Esophagus (tissue), 2 donors: Measurements from ENCODE around the gene RPS2. TPM values are rescaled to one million over a fixed set of nuclear protein-coding genes. Genes with fewer than 3 reads are reported as not detected.

Experiments
- H3K27ac ChIP-seq, 2 donors: one replicate each; pipeline ENCODE4 v1.5.1; 2013; ENCODE audit warnings: low read depth in 2 of 2, mild to moderate bottlenecking in 2 of 2, inconsistent platforms in 1 of 2, low read length in 1 of 2, moderate library complexity in 1 of 2
- H3K27me3 ChIP-seq, 2 donors: one replicate each; pipeline ENCODE4 v1.6.1; 2013; ENCODE audit warnings: low read length in 2 of 2, control low read depth in 1 of 2, mild to moderate bottlenecking in 1 of 2; ENCODE audit not compliant: insufficient read depth in 2 of 2, control insufficient read depth in 1 of 2
- H3K36me3 ChIP-seq, 2 donors: one replicate each; pipeline ENCODE4 v1.6.1; 2013; ENCODE audit warnings: low read length in 1 of 2; ENCODE audit not compliant: control insufficient read depth in 2 of 2, insufficient read depth in 2 of 2
- H3K4me1 ChIP-seq, 2 donors: one replicate each; pipeline ENCODE4 v1.6.1; 2013; ENCODE audit warnings: low read length in 1 of 2; ENCODE audit not compliant: control insufficient read depth in 2 of 2, insufficient read depth in 2 of 2
- H3K4me3 ChIP-seq, 2 donors: one replicate each; pipeline ENCODE4 v1.5.1; 2013; ENCODE audit warnings: low read length in 2 of 2, mild to moderate bottlenecking in 2 of 2, low read depth in 1 of 2, moderate library complexity in 1 of 2
- H3K9me3 ChIP-seq, 2 donors: one replicate each; pipeline ENCODE4 v1.6.1; 2013; ENCODE audit warnings: mild to moderate bottlenecking in 2 of 2, low read depth in 1 of 2, low read length in 1 of 2, moderate library complexity in 1 of 2; ENCODE audit not compliant: control insufficient read depth in 2 of 2, insufficient read depth in 1 of 2
- WGBS, 2 donors: extraction: QIAGEN DNeasy Blood & Tissue Kit; methylation state at CpG; one replicate each; pipeline ENCODE4 v1.1.7; 2013; 5-methylcytosine and 5-hydroxymethylcytosine counted together
- polyA plus RNA-seq, 2 donors: library from polyadenylated mRNA; stranded (reverse); fragments of 200-250 nt; gene quantifications; one replicate each; pipeline ENCODE4 v1.2.3, GENCODE V29; 2013
- donor health status: healthy with polysubstance abuse.
- donor health status: Bipolar disorder and iron deficiency.

The RPS2 gene
- polyA plus RNA-seq, 2 donors = 2,871 to 3,908 TPM

DNA sequence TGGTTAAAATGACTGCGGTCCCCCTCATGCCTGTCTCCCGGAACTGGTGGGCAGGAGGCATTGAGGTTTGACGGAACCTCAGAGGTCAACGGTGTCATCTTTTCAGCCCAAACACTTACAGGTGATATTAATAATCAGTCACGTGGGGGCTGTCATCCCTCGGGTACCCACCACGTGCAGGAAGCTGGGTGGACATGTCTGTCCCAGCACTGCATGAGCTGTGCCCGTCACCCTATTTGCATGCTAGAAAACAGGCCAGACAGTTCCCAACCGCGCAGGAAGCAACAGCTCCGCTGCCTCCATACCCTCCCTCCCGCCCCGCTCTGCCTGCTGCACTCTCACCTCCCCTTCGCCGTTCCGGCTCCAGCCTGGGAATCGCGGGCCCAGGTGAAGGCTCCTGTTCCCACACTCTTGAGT, 26.5 kb upstream of the RPS2 start:
- Histone ChIP-seq H3K9me3 (peaks cover 0 to 4% of the 10 kb centered on the region in 2 donors), H3K4me1 (peaks cover 7 to 25% of the 10 kb centered on the region in 2 donors), H3K4me3 (peak overlapping the region; percentile 17 to 33), H3K27ac (no peak overlapping the region), H3K27me3 (peaks cover 0 to 18% of the 10 kb centered on the region in 2 donors), H3K36me3 (peaks cover 0 to 5% of the 10 kb centered on the region in 2 donors)
- 12 to 14% methylated on average over 18 of the region's 18 CpGs for WGBS, 2 donors

DNA sequence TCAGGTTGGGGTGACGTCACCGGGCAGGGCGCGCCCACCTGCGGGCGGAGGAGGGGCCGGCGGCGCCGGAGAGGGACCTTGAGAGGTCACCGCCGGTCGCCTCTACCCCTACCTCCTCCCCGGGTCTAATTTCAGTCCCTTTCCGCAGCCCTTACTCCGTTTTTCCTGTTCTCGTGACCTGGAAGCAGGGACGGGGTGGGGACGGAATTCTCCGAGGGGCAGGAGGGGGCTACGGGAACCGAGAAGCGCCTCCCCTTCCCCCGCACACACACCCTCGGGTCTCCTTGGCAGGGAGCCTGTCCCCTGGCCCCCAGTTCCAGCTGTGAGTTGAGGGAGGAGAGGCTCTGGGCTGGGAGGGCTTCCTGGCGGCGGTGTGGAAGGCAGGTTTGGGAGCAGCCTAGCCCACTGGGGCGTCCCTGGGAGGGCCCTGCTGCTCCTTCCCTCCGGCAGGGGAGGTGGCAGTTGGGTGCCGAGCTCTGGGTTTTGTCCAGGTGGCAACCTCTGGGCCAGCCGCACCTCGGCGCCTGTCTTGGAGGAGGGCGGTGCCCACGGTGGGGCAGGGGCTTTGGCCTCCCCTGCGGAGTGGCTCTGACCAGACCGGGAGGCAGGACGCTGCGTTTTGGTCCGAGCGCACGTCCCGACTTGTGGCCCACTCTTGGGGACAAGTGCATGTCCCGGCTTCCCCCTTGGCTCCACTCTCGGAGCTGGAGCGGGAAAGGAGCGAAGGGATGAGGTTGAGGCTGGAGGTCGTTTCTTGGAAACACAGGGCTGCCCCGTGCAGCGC, 25.9 kb upstream of the RPS2 start:
- 3 to 4% methylated on average over 43 to 50 of the region's 50 CpGs for WGBS, 2 donors
- H3K36me3 ChIP-seq = peaks cover 0 to 11% of the 10 kb centered on the region in 2 donors
- peaks cover 0 to 4% of the 10 kb centered on the region in 2 donors for H3K9me3 ChIP-seq
- H3K27me3 ChIP-seq = peaks cover 0 to 18% of the 10 kb centered on the region in 2 donors
- peak overlapping the region in 1 of 2 donors; percentile 6 for H3K27ac ChIP-seq
- H3K4me3 ChIP-seq = peak overlapping the region; percentile 17 to 33
- peaks cover 7 to 29% of the 10 kb centered on the region in 2 donors for H3K4me1 ChIP-seq

GRCh38 chr16:1990101-1990350, 25.4 kb upstream of the RPS2 start:
- WGBS, 2 donors = 0 to 2% methylated on average over 4 to 25 of the region's 25 CpGs

DNA sequence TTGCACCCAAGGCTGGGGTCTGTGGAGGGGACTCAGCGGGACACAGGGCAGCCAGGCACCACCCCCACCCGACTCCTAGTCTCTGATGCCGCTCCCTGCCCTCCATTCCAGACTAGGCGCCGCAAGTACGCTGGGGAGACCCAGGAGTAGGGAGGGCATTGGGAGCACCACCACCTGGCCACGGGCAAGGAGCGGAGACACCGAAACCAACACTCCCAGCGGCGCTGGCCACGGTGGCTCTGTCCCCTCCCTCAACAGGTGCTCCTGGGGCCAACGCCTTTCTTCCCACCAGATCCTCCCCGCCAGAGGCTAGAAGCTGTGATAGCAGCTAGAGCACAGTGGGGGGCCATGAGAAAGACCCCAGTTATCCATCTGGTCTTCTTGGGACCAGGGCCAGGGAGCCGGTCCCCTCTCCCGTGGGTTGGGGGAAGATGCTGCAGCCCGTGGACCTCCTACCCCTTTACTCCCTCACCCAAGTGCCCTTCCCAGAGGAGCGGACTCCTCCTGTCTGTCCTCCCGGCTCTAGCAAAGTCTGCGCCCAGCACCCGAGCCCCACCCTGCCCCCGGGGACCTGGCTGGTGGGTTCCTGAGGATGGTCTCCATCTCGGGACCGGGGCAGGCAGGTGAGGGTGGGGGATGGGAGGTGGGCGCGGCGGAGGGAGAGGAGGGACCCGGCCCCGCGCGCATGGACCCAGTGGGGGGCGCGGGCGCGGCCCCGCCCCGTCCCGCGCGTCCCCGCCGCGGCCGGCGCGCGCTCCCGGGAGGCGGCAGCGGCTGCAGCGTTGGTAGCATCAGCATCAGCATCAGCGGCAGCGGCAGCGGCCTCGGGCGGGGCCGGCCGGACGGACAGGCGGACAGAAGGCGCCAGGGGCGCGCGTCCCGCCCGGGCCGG, 24.8 kb upstream of the RPS2 start, which contains the start of gene SYNGR3:
Gene SYNGR3, plus strand, starts transcription at position 762 of the 892 bp plus-strand sequence. CDS start 133 bp downstream, outside the sequence.
- WGBS, 2 donors = 5 to 6% methylated on average over 48 to 67 of the region's 67 CpGs
- Histone ChIP-seq H3K27ac (peak within 1 kb of the TSS in 1 of 2 donors; percentile 6), H3K4me3 (peak within 1 kb of the TSS; percentile 17 to 33), H3K9me3 (peaks cover 0 to 4% of the 10 kb centered on the region in 2 donors), H3K27me3 (peaks cover 0 to 18% of the 10 kb centered on the region in 2 donors), H3K36me3 (peaks cover 0 to 12% of the 10 kb centered on the region in 2 donors), H3K4me1 (peaks cover 12 to 35% of the 10 kb centered on the region in 2 donors)

More at GRCh38 chr16:1990101-1990350, 25.4 kb upstream of the RPS2 start:
- H3K4me3 ChIP-seq = peak overlapping the region; percentile 15 to 17
- peaks cover 0 to 4% of the 10 kb centered on the region in 2 donors for H3K9me3 ChIP-seq
- H3K4me1 ChIP-seq = peaks cover 8 to 33% of the 10 kb centered on the region in 2 donors
- H3K27ac ChIP-seq = no peak overlapping the region
- H3K27me3 ChIP-seq = peaks cover 0 to 18% of the 10 kb centered on the region in 2 donors
- peaks cover 0 to 12% of the 10 kb centered on the region in 2 donors for H3K36me3 ChIP-seq

DNA sequence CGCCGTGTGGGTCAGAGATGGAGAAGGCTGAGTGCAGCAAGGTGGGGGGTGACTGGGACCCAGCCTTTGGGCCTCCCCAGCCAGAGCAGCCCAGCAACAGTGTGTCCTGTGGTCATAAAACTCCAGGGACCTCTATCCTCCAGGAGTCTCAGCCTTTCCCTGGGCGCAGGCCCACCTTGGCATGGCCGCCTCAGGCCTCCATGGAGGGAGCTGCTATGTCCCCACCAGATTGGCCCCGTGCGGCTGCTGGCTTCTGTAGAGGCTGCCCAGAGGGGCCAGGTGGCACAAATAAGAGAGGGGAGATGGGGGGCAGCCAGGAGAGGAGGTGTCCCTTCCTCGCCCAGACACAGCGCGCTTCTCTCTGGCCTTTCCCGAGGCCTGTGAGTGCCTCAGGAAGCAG, 22.6 kb upstream of the RPS2 start:
- WGBS, 2 donors = 94 to 97% methylated on average over 7 to 10 of the region's 10 CpGs
- H3K9me3 ChIP-seq = peaks cover 0 to 4% of the 10 kb centered on the region in 2 donors
- H3K4me3 ChIP-seq = no peak overlapping the region
- no peak overlapping the region for H3K27ac ChIP-seq
- peaks cover 12 to 34% of the 10 kb centered on the region in 2 donors for H3K4me1 ChIP-seq
- H3K27me3 ChIP-seq = peaks cover 0 to 18% of the 10 kb centered on the region in 2 donors
- H3K36me3 ChIP-seq = peaks cover 0 to 12% of the 10 kb centered on the region in 2 donors

DNA sequence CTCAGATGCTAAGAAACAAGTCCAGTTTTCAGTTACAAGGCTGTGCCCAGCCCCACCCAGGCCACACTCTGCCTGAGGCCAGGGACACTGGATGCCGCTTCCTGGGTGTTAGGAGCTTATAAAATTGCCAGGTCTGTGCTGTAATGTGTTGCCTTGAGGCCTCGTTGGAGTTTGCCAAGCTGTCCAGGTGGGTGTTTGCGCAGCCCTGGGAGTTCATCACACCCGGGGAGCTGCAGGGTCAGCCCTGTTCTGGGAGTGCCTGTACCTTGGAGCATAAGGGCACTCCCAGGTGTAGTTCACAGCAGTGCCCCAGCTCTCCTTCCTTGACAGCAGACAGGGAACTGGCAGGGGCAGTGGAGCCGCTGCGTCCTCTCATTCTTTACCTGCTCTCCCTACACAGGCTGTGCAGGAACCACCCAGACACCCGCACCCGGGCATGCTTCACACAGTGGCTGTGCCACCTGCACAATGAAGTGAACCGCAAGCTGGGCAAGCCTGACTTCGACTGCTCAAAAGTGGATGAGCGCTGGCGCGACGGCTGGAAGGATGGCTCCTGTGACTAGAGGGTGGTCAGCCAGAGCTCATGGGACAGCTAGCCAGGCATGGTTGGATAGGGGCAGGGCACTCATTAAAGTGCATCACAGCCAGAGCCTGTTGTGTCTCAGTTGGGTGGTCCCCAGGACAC, 21.0 kb upstream of the RPS2 start:
- Histone ChIP-seq H3K36me3 (peaks cover 0 to 12% of the 10 kb centered on the region in 2 donors), H3K4me1 (peaks cover 5 to 27% of the 10 kb centered on the region in 2 donors), H3K4me3 (no peak overlapping the region), H3K9me3 (no peaks in the 10 kb centered on the region), H3K27ac (peak overlapping the region in 1 of 2 donors; percentile 50), H3K27me3 (peaks cover 0 to 22% of the 10 kb centered on the region in 2 donors)
- 85 to 86% methylated on average over 14 of the region's 14 CpGs for WGBS, 2 donors

- WGBS, 2 donors = 9 to 14% methylated on average over 33 to 58 of the region's 58 CpGs
- peaks cover 5 to 35% of the 10 kb centered on the region in 2 donors for H3K4me1 ChIP-seq
- peaks cover 0 to 14% of the 10 kb centered on the region in 2 donors for H3K27me3 ChIP-seq
Observed at GRCh38 chr16:1984347-1985225, 20.0 kb upstream of the RPS2 start.

GRCh38 chr16:1983544-1984346, 19.1 kb upstream of the RPS2 start, which contains the start of gene GFER:
GFER (plus strand) TSS chr16:1984193; CDS start chr16:1984219, 26 bp downstream.
- peak within 1 kb of the TSS; percentile 69 to 76 for H3K4me3 ChIP-seq
- H3K36me3 ChIP-seq = peaks cover 0 to 13% of the 10 kb centered on the region in 2 donors
- H3K27me3 ChIP-seq = peaks cover 0 to 8% of the 10 kb centered on the region in 2 donors
- WGBS, 2 donors = 0% methylated on average over 66 to 109 of the region's 109 CpGs
- H3K27ac ChIP-seq = peak within 1 kb of the TSS; percentile 25 to 74
- peaks cover 5 to 34% of the 10 kb centered on the region in 2 donors for H3K4me1 ChIP-seq
- no peaks in the 10 kb centered on the region for H3K9me3 ChIP-seq

More at GRCh38 chr16:1984347-1985225, 20.0 kb upstream of the RPS2 start:
- Histone ChIP-seq H3K9me3 (no peaks in the 10 kb centered on the region), H3K27ac (peak overlapping the region; percentile 25 to 71), H3K36me3 (peaks cover 0 to 12% of the 10 kb centered on the region in 2 donors), H3K4me3 (peak overlapping the region; percentile 69 to 76)
